NCI-H82 treated with DMSO at 0.1 percent for 48 hours (cell line): ENCODE data around the gene HOXC13.

ENCODE experiments used
- DNase-seq: peaks from one replicate; lab custom pipeline; 2025; ENCODE audit not compliant: unreplicated experiment; lab: John Stamatoyannopoulos, UW

Gene HOXC13

GRCh38 chr12:53938326-53939140, at the start of gene HOXC13:
TSS of gene HOXC13 (plus strand) at chr12:53938831. CDS start at chr12:53938907, 76 bp downstream.
- peak; percentile 97 for DNase-seq

GRCh38 chr12:53890081-53890480, 48.5 kb upstream of the HOXC13 start:
- DNase-seq, result no peak

GRCh38 chr12:53892762-53893395, 45.8 kb upstream of the HOXC13 start:
- no peak for DNase-seq

- DNase-seq, result no peak
Observed at GRCh38 chr12:53899230-53899629, 39.4 kb upstream of the HOXC13 start.

GRCh38 chr12:53907103-53907502, 31.5 kb upstream of the HOXC13 start:
- no peak for DNase-seq

GRCh38 chr12:53916788-53917655, 21.6 kb upstream of the HOXC13 start:
- no peak for DNase-seq

GRCh38 chr12:53924521-53925405, 13.9 kb upstream of the HOXC13 start:
- DNase-seq, result no peak

- no peak for DNase-seq
Observed at GRCh38 chr12:53927220-53928029, 11.2 kb upstream of the HOXC13 start.

GRCh38 chr12:53928054-53928835, 10.4 kb upstream of the HOXC13 start:
- DNase-seq, result no peak

GRCh38 chr12:53929527-53929926, 9.1 kb upstream of the HOXC13 start:
- DNase-seq, result no peak

GRCh38 chr12:53930591-53931255, 7.9 kb upstream of the HOXC13 start:
- DNase-seq, result no peak

GRCh38 chr12:53931844-53932581, 6.6 kb upstream of the HOXC13 start:
- no peak for DNase-seq

GRCh38 chr12:53932915-53933314, 5.7 kb upstream of the HOXC13 start:
- DNase-seq, result no peak

GRCh38 chr12:53935383-53936341, 3.0 kb upstream of the HOXC13 start:
- no peak for DNase-seq

GRCh38 chr12:53937099-53937498, 1.5 kb upstream of the HOXC13 start:
- no peak for DNase-seq

- no peak for DNase-seq
Observed at GRCh38 chr12:53937596-53938325, 870 bp upstream of the HOXC13 start.
